Panc1 (cell line): ENCODE results near the gene PDK2. TPM values are rescaled to one million over a fixed set of nuclear protein-coding genes. Genes with fewer than 3 reads are reported as not detected.
A peak's percentile ranks its signal among the peaks of the same experiment; 100 is the strongest.

Source experiments
- ATAC-seq: fragments of 200-7000 bp; cut with Tn5 transposase; 2 replicates; pipeline ENCODE4 v1.9.1; 2020; ENCODE audit warnings: mild to moderate bottlenecking, moderate library complexity
- BruUV-seq: library from RNA; stranded (reverse); fragments of 400-500 nt; replicated peaks from 2 replicates; lab custom pipeline; 2021; lab: Mats Ljungman, UMichigan
- CTCF ChIA-PET: fragments of 300-600 bp; sonication (Branson Sonifier 250); formaldehyde crosslinking; loops from one replicate; lab custom pipeline; 2022; ENCODE audit warnings: antibody characterized with exemption; lab: Charles Lee
- POLR2A ChIA-PET: fragments of 300-600 bp; sonication (Branson Sonifier 250); formaldehyde crosslinking; loops from one replicate; lab custom pipeline; 2022; ENCODE audit warnings: antibody characterized with exemption; lab: Charles Lee
- DNase-seq: peaks from one replicate; pipeline ENCODE4 v3.0.0-alpha.2; 2010; ENCODE audit warnings: low read depth, low spot score
- H3K27ac ChIP-seq: 2 replicates; pipeline ENCODE4 v1.5.1; 2011; ENCODE audit warnings: mild to moderate bottlenecking, low read length, inconsistent platforms
- H3K27me3 ChIP-seq: fragments of 200-500 bp; sonication (Bioruptor generic); 2 replicates; pipeline ENCODE4 v1.6.0; 2014; ENCODE audit warnings: low read length, inconsistent platforms; ENCODE audit not compliant: control insufficient read depth, insufficient read depth
- H3K36me3 ChIP-seq: fragments of 200-500 bp; sonication (Bioruptor generic); 2 replicates; pipeline ENCODE4 v1.5.1; 2014; ENCODE audit warnings: inconsistent platforms, mild to moderate bottlenecking, low read length, moderate library complexity; ENCODE audit not compliant: control insufficient read depth, insufficient read depth
- H3K4me1 ChIP-seq: 2 replicates; pipeline ENCODE4 v1.5.1; 2011; ENCODE audit warnings: inconsistent platforms, mild to moderate bottlenecking, low read length, moderate library complexity; ENCODE audit not compliant: control insufficient read depth, insufficient read depth
- H3K4me3 ChIP-seq, 2 experiments: 2 replicates each; pipeline ENCODE4 v1.5.1; 2011 to 2012; ENCODE audit warnings: low read depth in 2 of 2, low read length in 2 of 2, mild to moderate bottlenecking in 2 of 2, inconsistent platforms in 1 of 2, moderate library complexity in 1 of 2
- H3K9me3 ChIP-seq: fragments of 200-500 bp; sonication (Bioruptor generic); 2 replicates; pipeline ENCODE4 v1.5.1; 2014; ENCODE audit warnings: low read depth, mild to moderate bottlenecking, inconsistent platforms, low read length, moderate library complexity; ENCODE audit not compliant: control insufficient read depth, insufficient read depth
- POLR2AphosphoS5 ChIP-seq: IDR thresholded peaks from 2 replicates; pipeline ENCODE4 v1.6.1; 2012; ENCODE audit warnings: mild to moderate bottlenecking, low read depth, low read length, moderate library complexity
- SIN3A ChIP-seq: IDR thresholded peaks from 2 replicates; pipeline ENCODE4 v1.6.1; 2012; ENCODE audit warnings: low read depth, mild to moderate bottlenecking, low read length, moderate library complexity, borderline replicate concordance; ENCODE audit not compliant: insufficient read depth
- TCF7L2 ChIP-seq: IDR thresholded peaks from 2 replicates; pipeline ENCODE4 v1.6.1; 2011; ENCODE audit warnings: mild to moderate bottlenecking, low read depth, low read length, inconsistent platforms
- in situ Hi-C: cut with HindIII; loops from 2 replicates; pipeline ENCODE4 v1.10.0; 2016; ENCODE audit warnings: low sequenced_read_pairs, low pct_unique_long_range_greater_than_20kb
- intact Hi-C: fragments of 100-400 bp; cut with micrococcal nuclease; formaldehyde crosslinking; loops from one replicate; pipeline ENCODE4 v1.10.0; 2022; ENCODE audit not compliant: unreplicated experiment
- total RNA-seq: library from RNA; stranded (reverse); gene quantifications from one replicate; pipeline ENCODE4 v1.2.1, GENCODE V29; 2021; ENCODE audit not compliant: unreplicated experiment
- TF ChIP-seq, protein P1 (sequence below), 2 experiments: IDR thresholded peaks; 2 replicates each; pipeline ENCODE4 v1.6.1; 2011 to 2012; ENCODE audit warnings: low read depth in 2 of 2, control low read depth in 1 of 2, low read length in 1 of 2, mild to moderate bottlenecking in 1 of 2, moderate library complexity in 1 of 2; ENCODE audit not compliant: insufficient read depth in 1 of 2
- TF ChIP-seq, protein P2 (sequence below): fragments of 450-650 bp; IDR thresholded peaks from 2 replicates; pipeline ENCODE4 v1.5.1; 2017; ENCODE audit warnings: mild to moderate bottlenecking

PDK2 gene
- total RNA-seq, 1 experiment from 2014 or later: 46.0 TPM

DNA sequence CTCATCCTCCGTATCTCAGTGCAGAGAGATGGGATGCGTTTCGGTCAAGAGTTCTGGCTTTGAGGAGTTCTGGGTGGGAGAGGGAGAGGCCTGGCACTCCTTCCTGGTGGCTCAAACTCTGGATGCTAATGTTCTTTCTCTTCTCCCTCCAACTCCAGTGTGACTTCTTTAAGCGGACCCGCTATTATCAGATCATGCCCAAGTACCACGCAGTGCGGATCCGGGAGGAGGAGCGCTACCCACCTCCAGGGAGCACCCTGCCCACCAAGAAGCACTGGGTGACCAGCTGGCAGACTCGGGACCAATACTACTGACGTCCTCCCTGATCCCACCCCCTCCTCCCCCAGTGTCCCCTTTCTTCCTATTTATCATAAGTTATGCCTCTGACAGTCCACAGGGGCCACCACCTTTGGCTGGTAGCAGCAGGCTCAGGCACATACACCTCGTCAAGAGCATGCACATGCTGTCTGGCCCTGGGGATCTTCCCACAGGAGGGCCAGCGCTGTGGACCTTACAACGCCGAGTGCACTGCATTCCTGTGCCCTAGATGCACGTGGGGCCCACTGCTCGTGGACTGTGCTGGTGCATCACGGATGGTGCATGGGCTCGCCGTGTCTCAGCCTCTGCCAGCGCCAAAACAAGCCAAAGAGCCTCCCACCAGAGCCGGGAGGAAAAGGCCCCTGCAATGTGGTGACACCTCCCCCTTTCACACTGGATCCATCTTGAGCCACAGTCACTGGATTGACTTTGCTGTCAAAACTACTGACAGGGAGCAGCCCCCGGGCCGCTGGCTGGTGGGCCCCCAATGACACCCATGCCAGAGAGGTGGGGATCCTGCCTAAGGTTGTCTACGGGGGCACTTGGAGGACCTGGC, 6.0 kb upstream of the PDK2 start:
- ChIA-PET POLR2A (no interaction called here), CTCF (no interaction called here)
- intact Hi-C loops (no loop called here), in situ Hi-C loops (no loop called here)
- H3K27ac ChIP-seq: no peak overlapping the region; the same call in 1 of the 2 replicates
- ATAC-seq: no peak
- BruUV-seq: no TSS peak
- no peak for DNase-seq
- peaks cover 4% of the 10 kb centered on the region; the same call in 1 of the 2 replicates for H3K36me3 ChIP-seq
- H3K4me1 ChIP-seq: peaks cover 22% of the 10 kb centered on the region; the same call in 1 of the 2 replicates
- H3K27me3 ChIP-seq: no peaks in the 10 kb centered on the region
- H3K4me3 ChIP-seq: no peak overlapping the region
- TF ChIP-seq, protein P1, sequence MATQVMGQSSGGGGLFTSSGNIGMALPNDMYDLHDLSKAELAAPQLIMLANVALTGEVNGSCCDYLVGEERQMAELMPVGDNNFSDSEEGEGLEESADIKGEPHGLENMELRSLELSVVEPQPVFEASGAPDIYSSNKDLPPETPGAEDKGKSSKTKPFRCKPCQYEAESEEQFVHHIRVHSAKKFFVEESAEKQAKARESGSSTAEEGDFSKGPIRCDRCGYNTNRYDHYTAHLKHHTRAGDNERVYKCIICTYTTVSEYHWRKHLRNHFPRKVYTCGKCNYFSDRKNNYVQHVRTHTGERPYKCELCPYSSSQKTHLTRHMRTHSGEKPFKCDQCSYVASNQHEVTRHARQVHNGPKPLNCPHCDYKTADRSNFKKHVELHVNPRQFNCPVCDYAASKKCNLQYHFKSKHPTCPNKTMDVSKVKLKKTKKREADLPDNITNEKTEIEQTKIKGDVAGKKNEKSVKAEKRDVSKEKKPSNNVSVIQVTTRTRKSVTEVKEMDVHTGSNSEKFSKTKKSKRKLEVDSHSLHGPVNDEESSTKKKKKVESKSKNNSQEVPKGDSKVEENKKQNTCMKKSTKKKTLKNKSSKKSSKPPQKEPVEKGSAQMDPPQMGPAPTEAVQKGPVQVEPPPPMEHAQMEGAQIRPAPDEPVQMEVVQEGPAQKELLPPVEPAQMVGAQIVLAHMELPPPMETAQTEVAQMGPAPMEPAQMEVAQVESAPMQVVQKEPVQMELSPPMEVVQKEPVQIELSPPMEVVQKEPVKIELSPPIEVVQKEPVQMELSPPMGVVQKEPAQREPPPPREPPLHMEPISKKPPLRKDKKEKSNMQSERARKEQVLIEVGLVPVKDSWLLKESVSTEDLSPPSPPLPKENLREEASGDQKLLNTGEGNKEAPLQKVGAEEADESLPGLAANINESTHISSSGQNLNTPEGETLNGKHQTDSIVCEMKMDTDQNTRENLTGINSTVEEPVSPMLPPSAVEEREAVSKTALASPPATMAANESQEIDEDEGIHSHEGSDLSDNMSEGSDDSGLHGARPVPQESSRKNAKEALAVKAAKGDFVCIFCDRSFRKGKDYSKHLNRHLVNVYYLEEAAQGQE (IDR thresholded peaks at IDR 0.05; ENCODE audit: insufficient read depth in 1 of 2, low read depth in 2 of 2, low read length in 1 of 2): no peak
- TF ChIP-seq SIN3A (no peak), POLR2AphosphoS5 (no peak), TCF7L2 (no peak)
- TF ChIP-seq, protein P2, sequence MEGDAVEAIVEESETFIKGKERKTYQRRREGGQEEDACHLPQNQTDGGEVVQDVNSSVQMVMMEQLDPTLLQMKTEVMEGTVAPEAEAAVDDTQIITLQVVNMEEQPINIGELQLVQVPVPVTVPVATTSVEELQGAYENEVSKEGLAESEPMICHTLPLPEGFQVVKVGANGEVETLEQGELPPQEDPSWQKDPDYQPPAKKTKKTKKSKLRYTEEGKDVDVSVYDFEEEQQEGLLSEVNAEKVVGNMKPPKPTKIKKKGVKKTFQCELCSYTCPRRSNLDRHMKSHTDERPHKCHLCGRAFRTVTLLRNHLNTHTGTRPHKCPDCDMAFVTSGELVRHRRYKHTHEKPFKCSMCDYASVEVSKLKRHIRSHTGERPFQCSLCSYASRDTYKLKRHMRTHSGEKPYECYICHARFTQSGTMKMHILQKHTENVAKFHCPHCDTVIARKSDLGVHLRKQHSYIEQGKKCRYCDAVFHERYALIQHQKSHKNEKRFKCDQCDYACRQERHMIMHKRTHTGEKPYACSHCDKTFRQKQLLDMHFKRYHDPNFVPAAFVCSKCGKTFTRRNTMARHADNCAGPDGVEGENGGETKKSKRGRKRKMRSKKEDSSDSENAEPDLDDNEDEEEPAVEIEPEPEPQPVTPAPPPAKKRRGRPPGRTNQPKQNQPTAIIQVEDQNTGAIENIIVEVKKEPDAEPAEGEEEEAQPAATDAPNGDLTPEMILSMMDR: no peak
- no peaks in the 10 kb centered on the region for H3K9me3 ChIP-seq

DNA sequence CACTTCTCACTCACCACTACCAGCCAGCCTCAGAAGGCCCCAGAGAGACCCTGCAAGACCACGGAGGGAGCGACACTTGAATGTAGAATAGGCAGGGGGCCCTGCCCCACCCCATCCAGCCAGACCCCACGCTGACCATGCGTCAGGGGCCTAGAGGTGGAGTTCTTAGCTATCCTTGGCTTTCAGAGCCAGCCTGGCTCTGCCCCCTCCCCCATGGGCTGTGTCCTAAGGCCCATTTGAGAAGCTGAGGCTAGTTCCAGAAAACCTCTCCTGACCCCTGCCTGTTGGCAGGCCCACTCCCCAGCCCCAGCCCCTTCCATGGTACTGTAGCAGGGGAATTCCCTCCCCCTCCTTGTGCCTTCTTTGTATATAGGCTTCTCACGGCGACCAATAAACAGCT, 5.1 kb upstream of the PDK2 start:
- ATAC-seq: no peak
- Histone ChIP-seq H3K36me3 (peaks cover 3% of the 10 kb centered on the region; the same call in 1 of the 2 replicates), H3K27ac (no peak overlapping the region), H3K9me3 (no peaks in the 10 kb centered on the region), H3K27me3 (no peaks in the 10 kb centered on the region), H3K4me3 (no peak overlapping the region), H3K4me1 (peaks cover 29% of the 10 kb centered on the region; the same call in 1 of the 2 replicates)
- intact Hi-C loops (no loop called here), in situ Hi-C loops (no loop called here)
- DNase-seq: no peak
- POLR2A ChIA-PET: no interaction called here
- TF ChIP-seq, protein P2: no peak
- TF ChIP-seq SIN3A: no peak
- TF ChIP-seq, protein P1 (IDR thresholded peaks at IDR 0.05; ENCODE audit: insufficient read depth in 1 of 2, low read depth in 2 of 2, low read length in 1 of 2): no peak
- no peak for TF ChIP-seq TCF7L2
- TF ChIP-seq POLR2AphosphoS5: no peak
- TSS peak; percentile 90 for BruUV-seq
- CTCF ChIA-PET: no interaction called here
